HG03354 (cell line): Measurements from ENCODE around the gene EHD1.

Experiments
- ATAC-seq: cut with Tn5 transposase; IDR thresholded peaks from one replicate; pipeline ENCODE4 v1.9.1; 2021; ENCODE audit warnings: mild to moderate bottlenecking; ENCODE audit not compliant: unreplicated experiment, poor library complexity, severe bottlenecking

The EHD1 gene

DNA sequence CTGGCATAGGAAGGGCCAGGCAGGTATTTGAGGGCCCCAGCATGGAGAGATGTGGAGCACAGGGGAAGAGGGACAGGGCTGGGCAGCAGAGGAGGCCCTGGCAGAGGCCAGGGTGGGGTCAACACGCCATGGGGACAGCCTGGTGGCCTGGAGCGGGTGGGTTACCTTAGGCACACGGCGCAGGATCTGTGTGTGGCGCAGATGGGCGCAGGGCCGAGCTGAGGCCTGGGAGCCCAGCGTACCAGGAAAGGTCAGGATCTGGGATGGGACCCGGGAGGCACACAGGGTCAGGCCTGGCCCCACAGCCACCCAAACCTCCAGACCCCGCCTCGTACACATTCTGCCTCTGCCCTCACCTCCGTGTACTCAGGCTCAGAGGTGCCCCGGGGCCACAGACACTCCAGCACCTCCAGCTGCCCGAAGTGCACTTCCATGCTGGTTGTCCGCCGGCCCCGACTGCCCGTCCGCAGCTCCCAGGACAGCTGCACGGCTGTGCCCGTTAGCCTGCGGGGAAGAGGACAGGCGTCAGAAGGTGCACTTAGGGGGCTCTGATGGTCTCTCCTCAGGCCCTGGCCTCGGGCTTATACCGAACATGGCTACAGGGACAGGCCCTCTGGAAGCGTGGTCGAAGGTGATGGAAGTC, 32.2 kb upstream of the EHD1 start:
- no peak for ATAC-seq

DNA sequence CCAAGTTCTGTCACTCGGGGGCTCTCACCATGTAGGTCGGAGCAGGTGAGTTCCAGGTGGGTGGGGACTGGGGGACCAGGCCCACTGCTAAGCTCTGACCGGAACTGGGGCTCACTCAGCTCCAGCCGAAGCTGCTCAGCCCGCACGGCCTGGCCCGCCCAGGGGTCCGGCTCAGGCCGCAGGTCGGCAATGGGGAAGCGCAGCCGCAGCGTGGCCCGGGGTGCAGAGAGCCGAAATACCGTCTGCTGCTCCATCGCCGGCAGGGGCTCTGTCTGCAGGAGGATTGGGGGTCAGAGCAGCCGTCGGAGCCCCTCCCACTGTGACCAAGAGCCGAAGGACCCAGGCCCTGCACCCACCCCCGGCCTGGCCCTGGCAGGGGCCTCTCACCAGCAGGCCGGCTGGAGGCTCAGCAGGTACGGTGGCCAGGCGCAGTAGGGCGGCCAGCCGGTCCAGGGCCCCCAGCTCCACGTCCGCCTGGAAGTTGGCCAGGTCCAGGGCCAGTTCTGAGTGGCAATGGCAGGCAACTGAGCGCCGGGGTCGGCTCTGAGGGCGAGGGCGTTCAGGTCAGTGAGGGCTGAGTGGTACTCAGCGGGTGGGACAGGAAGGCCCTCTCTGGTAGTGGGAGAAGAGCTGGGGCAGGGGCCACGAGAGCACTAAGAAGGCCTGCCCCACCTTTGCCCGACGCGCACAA, 31.4 kb upstream of the EHD1 start:
- no peak for ATAC-seq

DNA sequence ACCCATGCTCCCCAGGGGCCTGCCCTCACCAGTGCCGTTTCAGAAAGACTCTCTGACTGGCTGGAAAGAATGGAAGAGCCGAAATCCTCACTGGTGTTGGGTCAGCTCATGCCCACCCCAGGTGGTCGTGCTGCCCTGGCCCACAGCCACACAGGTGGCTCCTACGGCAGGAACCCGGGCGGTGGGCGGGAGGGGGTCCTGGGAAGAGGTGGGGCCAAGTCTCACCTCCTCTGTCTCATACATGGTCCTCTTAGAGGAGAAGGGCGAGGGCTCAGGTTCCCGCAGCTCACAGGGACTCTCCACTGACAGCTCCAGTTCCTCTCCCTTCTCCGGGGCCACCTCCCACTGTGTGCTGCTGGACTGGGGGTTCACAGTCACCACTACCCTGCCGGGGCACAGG, 30.3 kb upstream of the EHD1 start:
- ATAC-seq, result no peak

DNA sequence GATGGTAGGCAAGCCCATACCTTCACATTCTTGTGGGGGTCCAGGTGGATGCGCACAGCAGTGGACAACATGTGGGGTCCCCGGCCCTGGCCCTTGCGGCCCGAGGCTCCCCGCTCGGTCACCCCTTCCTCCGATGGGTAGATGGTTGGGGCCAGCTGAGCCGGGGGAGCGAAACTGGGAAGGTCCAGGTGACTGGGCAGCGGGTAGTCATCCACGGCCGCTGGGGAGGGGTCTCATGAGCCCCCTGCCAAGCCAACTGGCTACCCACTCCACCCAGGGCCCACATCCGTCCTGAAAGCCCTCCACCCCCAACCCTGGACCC, 27.9 kb upstream of the EHD1 start:
- ATAC-seq, result no peak

DNA sequence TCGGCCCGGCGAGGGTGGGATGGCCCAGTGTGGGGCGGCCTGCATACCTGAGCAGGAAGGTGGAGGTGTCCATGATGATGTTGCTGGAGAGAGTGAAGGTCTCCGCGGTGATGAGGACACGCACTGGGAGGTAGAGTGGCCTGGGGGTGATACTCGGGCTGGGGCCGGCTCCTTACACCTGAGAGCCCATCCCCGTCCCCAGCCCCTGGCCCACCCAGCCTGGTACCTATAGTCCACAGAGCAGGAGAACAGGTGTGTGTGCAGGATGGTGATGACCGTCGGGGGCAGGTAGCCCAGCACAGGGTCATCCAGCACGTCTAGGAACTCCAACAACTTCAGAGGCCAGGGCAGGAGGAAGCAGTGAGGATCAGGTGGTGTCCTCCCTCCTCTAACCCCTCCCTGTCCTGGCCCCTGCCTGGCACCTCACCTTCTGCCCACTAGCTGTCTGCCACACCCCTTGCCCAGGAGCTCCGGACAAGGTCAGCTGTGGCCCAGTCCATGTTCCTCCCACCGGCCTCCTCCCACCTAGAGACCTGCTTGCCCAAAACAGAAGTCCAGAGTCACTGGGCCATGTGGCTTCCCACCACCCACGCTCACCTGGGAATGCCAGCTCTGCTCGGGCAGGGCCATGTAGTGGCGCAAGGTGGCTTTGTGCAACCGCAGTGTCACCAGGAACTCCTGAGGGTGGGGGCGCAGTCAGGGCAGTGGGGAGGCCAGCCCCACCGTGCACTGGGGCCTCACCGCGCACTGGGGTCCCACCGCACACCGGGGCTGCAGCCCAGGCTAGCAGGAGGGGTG, 27.3 kb upstream of the EHD1 start:
- ATAC-seq, result no peak

DNA sequence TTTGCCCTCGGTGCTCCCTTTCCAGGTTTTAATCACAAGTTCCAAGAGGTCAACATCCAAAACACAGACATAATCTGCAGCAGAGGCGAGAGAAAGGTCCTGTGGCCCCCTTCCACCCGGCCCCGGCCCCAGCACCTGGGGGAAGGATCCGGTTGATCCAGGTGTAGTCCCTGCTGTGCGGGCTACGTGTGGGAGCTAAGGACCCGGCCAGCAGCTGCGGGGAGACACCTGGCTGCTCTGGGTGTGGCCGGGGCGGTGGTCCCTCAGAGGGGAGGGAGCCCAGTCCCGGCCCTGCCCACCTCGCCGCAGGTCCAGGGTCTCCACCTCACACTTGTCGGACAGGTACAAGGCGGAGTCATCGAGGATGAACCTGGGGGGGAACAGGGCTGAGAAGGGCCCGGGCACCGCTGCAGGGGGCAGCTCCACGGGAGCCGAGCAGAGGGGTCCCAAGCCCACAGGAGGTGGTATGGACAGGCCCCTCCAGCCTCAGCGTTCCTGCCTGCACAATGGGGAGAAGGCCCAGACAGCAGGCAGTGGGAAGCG, 24.9 kb upstream of the EHD1 start:
- no peak for ATAC-seq

DNA sequence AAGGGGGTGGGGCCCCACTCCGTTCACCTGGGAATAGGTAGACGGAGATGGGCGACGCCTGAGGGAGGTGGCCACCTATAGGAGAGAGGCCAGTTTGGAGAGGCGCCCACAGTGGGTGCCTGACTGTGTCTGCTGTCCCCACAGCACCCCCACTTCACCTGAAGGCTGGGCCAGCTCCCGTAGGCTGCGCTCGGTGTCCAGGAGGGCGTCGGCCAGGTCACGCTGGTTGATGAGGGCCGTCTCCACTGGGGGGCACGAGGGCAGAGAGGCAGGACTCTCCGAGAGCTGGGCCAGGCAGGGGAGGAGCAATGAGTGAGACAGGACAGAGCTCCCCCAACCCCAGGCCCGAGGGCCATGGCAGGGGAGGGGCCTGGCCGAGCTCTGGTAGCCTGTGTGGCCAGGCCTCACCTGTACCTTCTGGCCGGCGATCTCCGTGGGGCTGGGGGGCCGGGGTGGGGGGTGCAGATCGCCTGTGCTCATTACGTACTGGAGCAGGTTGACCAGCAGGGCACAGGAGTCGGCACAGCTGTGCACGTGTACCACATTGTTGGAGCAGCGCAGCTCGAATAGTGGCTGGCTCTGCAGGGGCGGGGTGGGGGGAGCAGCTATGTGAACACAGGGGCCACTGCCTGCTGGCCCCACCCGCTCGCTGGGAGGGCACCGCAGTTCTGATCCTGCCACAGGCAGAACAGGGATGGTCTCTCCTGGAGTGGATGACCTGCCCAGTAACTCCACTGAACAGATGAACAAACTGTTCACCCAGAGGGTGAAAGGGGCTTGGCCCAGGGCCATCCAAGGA, 23.9 kb upstream of the EHD1 start:
- no peak for ATAC-seq

DNA sequence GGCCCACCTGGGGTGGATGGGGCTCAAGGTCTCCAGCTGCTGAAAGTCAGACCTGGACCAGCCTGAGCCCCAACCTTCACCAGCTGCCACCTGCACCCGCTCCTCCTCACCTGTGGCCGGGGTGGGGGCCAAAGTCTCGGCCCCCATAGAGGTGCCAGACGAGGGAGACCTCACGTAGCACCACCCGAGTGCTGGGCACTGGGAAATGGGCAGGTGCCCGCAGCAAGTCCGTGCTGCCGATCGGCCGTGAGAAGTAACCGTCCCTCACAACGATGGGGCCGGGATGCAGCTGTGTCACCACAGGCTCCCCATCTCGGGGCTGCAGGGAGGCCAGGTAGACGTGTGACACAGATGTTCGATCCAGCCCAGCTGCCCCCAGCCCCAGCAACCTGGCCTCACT, 22.4 kb upstream of the EHD1 start:
- no peak for ATAC-seq

DNA sequence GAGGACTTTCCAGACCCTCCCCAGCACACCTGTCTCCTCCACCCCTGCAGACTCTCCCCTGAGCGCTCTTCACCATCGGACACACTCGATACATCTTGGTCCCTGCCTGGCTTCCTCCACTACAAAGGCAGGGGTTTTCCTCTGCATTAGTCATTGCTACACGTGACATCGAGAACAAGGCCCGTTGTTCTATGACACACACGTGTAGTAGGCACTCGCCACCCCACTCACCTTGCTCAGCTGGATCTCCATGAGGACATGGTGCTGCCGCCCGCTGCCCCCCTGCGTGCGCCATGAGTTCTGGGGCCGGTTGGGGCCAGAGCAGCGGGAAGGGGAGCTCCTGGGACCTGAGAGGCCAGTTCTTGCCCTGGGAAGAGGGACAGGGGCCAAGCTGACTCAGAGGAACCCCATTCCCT, 21.9 kb upstream of the EHD1 start:
- ATAC-seq, result no peak

DNA sequence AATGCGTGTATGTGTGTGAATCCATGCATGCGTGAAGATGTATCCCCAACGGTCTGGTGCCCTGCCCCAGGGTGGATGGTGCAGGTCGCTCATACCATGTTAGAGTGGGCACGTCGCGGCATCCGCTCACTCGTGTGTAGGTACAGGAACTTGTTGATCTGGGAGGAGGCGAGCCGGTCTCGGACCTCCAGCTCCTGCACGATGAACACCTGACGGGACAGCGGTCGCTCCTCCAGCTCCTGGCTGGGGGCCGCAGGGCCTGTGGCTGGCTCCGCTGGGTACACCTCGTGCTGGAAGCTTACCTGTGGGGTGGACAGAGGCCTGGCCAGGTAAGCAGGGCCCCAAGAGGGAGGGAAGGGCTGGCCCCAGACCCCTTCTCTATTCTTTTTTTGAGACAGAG, 20.1 kb upstream of the EHD1 start:
- no peak for ATAC-seq

DNA sequence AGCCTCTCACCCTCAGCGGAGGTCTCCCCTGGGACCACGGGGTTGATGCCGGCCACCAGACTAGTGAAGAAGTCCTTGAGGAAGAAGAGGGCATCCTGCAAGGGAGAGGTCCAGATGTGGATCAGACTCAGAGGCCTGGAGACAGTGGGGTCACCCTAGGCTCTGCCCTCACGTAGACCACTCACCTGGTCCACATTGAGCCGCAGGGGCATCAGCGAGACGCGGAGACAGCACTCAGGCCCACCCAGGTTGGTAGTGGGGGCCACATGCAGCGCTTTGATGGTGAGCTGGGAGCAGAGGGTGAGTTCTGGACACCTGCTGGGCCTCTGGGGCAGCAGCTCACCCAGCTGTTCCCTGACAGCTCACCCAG, 19.6 kb upstream of the EHD1 start:
- ATAC-seq, result no peak

DNA sequence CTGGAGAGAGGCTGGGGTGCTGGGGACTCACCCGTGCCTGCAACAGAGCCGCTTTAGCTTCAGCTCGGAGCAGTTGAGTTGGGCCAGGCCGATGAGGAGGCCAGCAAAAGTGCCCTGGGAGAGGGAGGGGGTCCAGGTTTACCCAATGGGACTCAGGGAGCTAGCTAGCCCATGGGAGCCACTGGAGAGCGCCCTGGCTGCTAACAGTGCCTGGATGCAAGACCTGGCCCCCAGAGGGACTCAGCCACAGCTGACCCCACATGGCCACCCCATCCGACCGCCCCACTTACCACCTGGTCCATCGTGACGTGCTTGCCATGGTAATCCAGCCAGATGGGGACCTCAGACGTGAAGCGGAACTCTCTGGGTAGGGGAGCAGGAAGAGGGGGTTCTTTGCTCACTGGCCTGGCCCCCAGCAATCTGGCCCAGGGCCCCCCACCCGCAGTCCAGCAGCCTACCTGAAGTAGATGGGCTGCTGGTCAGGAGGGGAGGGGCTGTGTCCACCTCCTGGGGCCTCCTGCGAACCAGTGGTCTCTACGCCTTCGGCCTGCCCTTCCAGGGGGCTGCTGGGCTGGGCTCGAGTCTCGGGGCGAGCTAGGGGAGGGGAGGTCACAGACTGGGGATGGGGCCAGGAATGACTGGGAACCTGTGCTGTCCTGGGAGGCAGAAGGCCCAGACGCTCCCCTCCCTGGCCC, 19.1 kb upstream of the EHD1 start:
- no peak for ATAC-seq

DNA sequence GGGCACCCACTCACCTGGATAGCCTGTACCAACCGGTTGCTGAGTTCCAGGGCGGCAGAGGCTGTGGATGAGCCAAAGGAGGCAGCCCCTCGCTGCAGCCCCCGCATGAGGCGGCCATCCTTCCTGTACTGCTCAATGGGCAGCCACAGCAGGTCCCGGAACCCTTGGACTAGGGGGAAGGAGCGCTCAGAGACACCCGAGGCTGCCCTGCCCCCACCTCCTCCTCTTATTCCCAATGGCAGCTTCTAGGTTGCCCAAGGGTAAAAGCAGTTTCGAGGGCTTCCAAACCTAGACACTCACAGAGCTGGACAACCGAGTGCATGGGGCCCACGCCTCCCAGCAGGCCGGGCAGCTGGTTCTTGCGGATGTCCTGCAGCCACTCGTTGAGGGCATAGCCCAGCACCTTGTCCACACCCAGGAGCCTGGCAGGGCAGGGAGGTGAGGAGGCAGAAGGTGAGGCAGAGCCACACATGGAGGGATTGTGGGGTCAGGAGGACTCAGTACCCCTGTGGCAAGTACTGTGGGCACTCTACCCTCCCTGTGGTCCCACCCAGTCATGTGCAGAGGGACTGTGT, 18.1 kb upstream of the EHD1 start:
- no peak for ATAC-seq

DNA sequence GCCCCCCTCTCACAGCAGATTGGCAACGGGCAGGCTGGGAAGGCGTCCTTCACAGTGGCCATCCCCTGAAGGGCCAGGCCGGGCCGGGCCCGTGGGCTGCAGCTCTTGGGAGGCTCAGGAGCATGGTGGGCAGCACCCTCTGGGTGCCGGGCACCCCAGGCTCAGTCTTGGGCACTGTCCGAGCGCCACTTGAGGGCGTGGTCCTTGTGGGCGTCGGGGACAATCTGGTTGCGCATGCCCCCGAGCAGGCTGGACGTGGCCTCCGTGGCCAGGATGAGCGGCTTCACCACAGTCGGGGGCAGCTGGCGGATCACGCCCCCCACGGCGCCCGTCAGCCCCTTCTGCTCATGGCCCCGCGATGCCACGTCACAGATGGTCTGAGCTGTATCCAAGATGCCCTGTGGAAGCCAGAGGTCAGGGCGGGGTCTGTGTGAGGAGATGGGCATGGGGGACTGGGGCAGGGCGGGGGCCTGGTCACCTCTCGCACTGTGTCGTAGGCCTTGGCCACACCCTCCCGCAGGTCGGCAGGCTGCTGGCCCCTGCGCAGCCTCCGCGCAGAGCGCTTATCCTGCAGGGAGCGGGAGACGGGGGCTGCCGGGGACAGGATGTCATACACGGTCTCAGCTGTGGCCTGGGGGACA, 16.5 kb upstream of the EHD1 start:
- ATAC-seq, result no peak

DNA sequence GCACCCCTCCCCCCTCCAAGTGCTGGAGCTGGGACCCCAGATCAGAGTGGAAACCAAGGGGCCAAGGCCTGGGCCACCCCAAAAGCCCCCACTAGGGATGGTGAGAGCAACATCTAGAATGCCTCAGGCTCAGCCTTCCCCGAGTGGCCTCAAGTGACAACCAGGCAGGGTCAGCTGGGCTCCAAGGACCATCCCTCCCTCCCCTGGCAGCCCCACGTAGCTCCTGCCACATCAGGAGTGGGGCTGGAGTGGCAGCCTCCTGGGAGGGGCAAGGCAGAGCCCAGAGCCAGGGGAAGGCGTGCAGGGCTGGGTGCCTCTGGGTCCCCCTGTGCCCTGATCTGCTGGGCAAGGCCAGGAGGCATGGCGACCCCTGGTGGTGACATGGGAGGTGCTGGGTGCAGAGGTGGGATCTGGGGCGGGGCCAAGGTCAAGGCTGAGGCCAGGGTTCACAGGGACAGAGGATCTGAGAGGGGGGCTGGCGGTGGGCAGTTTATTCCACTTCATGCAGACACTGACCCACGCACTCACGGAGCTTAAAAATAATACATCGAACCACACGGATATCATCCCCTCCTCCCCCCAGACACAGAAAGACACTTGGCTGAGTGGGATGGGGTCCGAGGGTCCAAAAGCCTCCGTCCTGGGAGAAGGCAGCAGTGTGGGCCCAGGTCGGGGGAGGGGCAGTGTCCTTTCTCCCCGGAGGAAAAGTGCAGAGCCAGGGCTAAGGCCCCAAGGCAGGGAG, 15.8 kb upstream of the EHD1 start:
- ATAC-seq, result peak; percentile 75

DNA sequence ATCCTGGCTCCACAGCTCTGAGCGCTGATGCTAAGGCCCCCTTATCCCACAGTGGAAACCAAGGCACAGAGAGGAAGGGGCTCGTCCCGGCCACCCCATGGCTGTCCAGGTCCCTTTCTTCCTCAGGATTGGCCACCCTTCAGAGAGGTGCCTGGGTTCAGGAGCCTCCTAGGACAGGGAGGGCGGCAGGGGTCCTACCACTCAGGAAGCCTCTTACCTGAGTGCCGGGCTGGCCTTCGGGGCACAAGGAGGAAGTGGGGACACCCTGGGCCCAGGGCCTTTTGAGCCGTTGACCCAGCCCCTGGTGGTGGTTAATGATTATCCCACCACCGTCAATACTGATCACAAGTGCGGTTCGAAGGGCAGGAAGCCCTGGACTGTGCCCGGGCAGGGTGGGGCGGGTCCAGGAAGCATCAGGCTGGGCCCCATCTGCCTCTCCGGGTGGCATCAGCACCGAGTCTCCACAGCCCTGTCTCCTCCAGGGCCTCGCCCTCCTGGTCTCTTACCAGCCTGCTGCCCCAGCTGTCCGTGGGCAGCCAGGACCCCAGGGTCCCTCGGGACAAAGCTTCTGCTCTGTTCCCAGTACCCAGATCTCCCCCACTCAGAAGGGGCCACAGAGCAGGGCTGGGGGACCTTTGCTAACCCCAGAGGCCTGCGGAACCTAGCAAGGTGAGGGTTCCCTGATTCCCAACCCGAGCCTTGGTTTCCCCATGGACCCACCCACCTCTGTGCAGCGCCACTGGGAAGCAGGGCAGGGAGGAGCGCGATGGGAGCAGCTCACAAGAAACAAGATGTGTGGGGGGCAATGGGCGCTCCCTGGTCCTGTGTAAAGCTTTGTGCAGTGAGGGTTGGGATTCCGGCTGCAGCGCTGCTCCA, 15.0 kb upstream of the EHD1 start:
- ATAC-seq, result no peak

DNA sequence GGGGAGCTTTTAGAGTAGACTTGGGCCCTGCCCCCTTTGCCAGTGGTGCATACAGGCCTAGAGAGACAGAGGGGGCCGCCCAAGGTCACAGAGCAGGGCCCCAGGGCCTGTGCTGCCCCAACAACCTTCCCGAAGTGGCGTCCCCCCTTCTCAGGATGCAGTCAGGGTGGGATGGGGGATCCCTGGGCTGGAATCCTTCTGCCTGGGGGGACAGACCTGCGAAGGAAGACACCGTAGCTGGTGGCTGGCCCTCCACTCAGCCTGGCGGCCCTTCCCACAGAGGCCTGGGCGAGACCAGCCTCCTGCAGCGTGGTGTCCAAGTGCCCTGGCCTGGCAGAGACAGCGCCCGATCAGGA, 14.4 kb upstream of the EHD1 start:
- no peak for ATAC-seq
